Central memory CD4-positive, alpha-beta T cell (primary cell): ENCODE data around the gene ZNF649.

Source experiments
- DNase-seq: peaks from one replicate; pipeline ENCODE4 v3.0.0; 2022

ZNF649 gene

GRCh38 chr19:51887522-51888498 is 17.0 kb downstream of the ZNF649 start, which contains the start of gene ZNF577:
TSS of gene ZNF577 (minus strand) at chr19:51887951. CDS start at chr19:51880382, 7,569 bp downstream.
- DNase-seq: peak; percentile 79

GRCh38 chr19:51884713-51885112 is 20.1 kb downstream of the ZNF649 start:
- DNase-seq: no peak

GRCh38 chr19:51882518-51882917 is 22.3 kb downstream of the ZNF649 start:
- DNase-seq: no peak

GRCh38 chr19:51873097-51873496 is 31.7 kb downstream of the ZNF649 start:
- no peak for DNase-seq

GRCh38 chr19:51861870-51862622 is 42.8 kb downstream of the ZNF649 start:
- DNase-seq: no peak
